GM13977 (cell line): Measurements from ENCODE around the gene FRAS1.
"Not testable (repeated sequence)": the region's sequence is repeated elsewhere in the genome, so short reads cannot be mapped to it uniquely, and the experiment has no call there.

Experiments
- DNase-seq: peaks from one replicate; pipeline ENCODE4 v3.0.0; 2012; ENCODE audit warnings: low spot score
- CTCF ChIP-seq: IDR thresholded peaks from 2 replicates; pipeline ENCODE4 v1.5.1; 2012; ENCODE audit warnings: mild to moderate bottlenecking, control low read depth; ENCODE audit not compliant: insufficient read depth; ENCODE audit errors: extremely low read depth, missing control alignments
- in situ Hi-C: fragments of 300-500 bp; cut with MboI; formaldehyde crosslinking; loops from one replicate; pipeline ENCODE4 v1.12.0; 2022; ENCODE audit warnings: low sequenced_read_pairs, low pct_unique_long_range_greater_than_20kb, mixed read lengths, inconsistent platforms; ENCODE audit not compliant: unreplicated experiment

FRAS1 gene

DNA sequence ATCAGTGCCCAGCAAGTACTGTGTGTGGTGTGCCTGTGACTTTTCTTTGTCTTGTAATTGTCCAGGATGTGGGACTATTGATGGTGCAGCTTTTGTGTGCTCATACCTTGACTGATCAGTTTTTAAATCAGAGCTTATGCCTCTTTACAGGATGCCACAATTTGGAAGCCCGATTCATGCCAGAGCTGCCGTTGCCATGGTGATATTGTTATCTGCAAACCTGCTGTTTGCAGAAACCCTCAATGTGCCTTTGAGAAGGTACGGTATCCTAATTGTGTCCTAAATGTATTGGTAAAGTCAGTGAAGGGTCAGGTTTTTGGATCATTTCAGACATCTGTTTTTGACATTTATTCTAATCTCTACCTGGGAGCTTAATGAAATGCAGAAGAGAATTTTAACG, 180.2 kb downstream of the FRAS1 start:
- no peak for TF ChIP-seq CTCF
- in situ Hi-C loops: no loop called here
- DNase-seq: no peak

DNA sequence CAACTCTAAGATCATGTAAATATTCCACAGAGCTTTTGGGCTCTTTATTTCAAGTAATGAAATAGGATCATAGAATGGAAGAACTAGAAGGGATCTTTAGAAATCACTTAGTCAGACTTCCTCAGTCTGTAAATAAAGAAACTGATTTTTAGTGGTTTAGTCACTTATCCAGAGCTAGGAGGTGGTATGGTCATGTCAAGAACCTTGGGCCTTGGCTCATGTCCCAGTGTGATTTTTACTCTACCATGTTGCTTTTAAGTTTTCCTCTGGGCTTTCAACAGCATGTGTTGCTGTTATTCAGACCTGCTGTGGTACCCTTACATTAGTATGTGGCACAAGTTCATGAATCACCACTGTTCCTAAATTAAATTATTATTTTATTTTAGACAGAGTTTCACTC, 184.9 kb downstream of the FRAS1 start:
- TF ChIP-seq CTCF: no peak
- DNase-seq: no peak
- in situ Hi-C loops: no loop called here

GRCh38 chr4:78244705-78245485, 187.8 kb downstream of the FRAS1 start:
- in situ Hi-C loops: no loop called here
- no peak for DNase-seq
- no peak for TF ChIP-seq CTCF

DNA sequence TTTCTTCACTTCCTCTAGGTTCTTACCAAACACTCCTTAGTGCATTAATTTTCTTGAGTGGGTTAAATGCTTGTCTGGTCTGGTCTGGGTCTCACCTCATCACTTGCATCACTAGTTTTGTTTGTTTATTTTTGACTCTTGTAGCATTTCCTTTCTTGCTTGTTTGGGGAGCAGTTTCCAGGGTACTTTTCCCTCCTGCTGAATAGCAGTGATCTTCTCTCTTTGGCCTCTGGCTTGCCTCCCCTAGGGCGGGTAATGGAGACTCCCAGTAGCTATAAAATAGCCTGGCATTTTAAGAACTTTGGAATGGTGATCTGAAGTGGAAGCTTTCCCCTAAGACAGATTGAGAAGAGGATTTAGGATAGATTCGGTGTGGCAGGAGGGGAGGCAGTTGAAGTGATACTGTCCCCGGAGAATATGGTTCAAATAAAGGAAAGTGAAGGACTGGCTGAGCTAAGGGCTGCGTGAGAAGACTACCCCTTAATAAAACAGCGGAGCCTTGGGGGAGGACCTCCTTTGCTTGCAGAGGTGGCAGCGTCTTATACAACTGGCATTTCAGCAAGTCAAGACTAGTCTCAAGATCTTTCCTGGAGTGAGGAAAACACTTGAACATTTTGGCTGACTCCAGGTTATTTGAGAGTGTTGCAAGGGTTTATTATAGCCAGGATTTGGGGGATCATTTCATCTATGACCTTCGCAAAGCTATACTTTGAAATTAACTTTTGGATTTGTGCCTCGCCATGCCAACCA, 190.6 kb downstream of the FRAS1 start:
- DNase-seq: no peak
- no peak for TF ChIP-seq CTCF
- in situ Hi-C loops: no loop called here

DNA sequence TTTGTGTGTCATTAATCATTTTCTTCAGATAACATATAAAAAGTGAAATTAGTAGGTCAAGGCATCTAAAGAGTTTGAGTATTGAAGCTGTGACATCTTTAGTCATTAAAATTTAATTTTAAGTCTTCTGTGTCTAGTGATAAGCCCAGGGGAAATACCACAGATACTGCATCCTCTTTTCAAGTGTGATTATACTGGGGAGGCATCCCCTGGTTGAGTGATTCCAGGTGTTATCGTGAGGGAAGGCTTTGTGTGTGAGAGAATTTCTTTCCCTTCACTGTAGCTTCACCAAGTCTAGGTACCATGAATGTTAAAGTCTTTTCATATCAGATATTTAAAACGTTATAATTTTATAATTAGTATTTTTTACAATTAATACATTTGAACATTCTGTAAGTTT, 193.4 kb downstream of the FRAS1 start:
- no peak for DNase-seq
- in situ Hi-C loops: no loop called here
- no peak for TF ChIP-seq CTCF

DNA sequence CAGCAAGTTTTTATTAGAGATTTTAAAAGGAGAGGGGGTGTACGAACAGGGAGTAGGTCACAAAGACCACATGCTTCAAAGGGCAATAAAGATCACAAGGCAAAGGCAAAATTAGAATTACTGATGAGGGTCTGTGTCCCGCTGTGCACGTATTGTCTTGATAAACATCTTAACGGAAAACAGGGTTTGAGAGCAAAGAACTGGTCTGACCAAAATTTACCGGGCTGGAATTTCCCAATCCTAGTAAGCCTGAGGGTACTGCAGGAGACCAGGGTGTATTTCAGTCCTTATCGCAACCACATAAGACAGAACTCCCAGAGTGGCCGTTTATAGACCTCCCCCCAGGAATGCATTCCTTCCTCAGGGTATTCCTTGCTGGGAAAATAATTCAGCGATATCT, 195.7 kb downstream of the FRAS1 start:
- in situ Hi-C loops, DNase-seq: not testable (repeated sequence)

- no peak for DNase-seq
- in situ Hi-C loops: no loop called here
- TF ChIP-seq CTCF: no peak
These were observed 197.8 kb downstream of the FRAS1 start for GRCh38 chr4:78254893-78255292.
